ENCODE results near the gene TMEM186. TPM values are rescaled to one million over a fixed set of nuclear protein-coding genes. Genes with fewer than 3 reads are reported as not detected.
A peak's percentile ranks its signal among the peaks of the same experiment; 100 is the strongest.
"Not testable (repeated sequence)": the region's sequence is repeated elsewhere in the genome, so short reads cannot be mapped to it uniquely, and the experiment has no call there.

The TMEM186 gene
- total RNA-seq, 1 experiment from 2014 or later: 12.4 TPM

GRCh38 chr16:8836797-8837196 lies 39.4 kb upstream of the TMEM186 start:
- in situ Hi-C loops (cut with HindIII; ENCODE audit: low pct_unique_long_range_greater_than_20kb, low sequenced_read_pairs): not testable (repeated sequence)

GRCh38 chr16:8832717-8833105 lies 35.3 kb upstream of the TMEM186 start:
- no peak overlapping the region for H3K4me3 ChIP-seq (ENCODE audit: low read depth in 2 of 2, low read length in 2 of 2)
- TF ChIP-seq CTCF (IDR thresholded peaks at IDR 0.05): no peak
- no peak for TF ChIP-seq POLR2AphosphoS5 (IDR thresholded peaks at IDR 0.05; ENCODE audit: low read depth, low read length)
- TF ChIP-seq TCF7L2 (IDR thresholded peaks at IDR 0.05; ENCODE audit: low read depth, low read length): no peak
- no peak for TF ChIP-seq SIN3A (IDR thresholded peaks at IDR 0.05; ENCODE audit: borderline replicate concordance, insufficient read depth, low read depth, low read length)
- TF ChIP-seq REST (IDR thresholded peaks at IDR 0.05; ENCODE audit: insufficient read depth in 1 of 2, low read depth in 2 of 2, low read length in 1 of 2): no peak
- H3K4me1 ChIP-seq (ENCODE audit: control insufficient read depth, insufficient read depth, low read length): no peaks in the 10 kb centered on the region
- in situ Hi-C loops (cut with HindIII; ENCODE audit: low pct_unique_long_range_greater_than_20kb, low sequenced_read_pairs) (no loop called here), intact Hi-C loops (cut with micrococcal nuclease; ENCODE audit: unreplicated experiment) (no loop called here)
- DNase-seq (ENCODE audit: low read depth, low spot score) (no peak), ATAC-seq (peak; percentile 58; the same call in 1 of the 2 replicates)
- ChIA-PET CTCF (no interaction called here), POLR2A (no interaction called here)
- no peaks in the 10 kb centered on the region for H3K27me3 ChIP-seq (ENCODE audit: control insufficient read depth, insufficient read depth, low read length)
- H3K36me3 ChIP-seq (ENCODE audit: control insufficient read depth, insufficient read depth, low read length): peaks cover 17% of the 10 kb centered on the region
- H3K9me3 ChIP-seq (ENCODE audit: control insufficient read depth, insufficient read depth, low read depth, low read length): no peaks in the 10 kb centered on the region
- no peak overlapping the region for H3K27ac ChIP-seq (ENCODE audit: low read length)
- BruUV-seq (replicated peaks): no TSS peak

More at GRCh38 chr16:8836797-8837196, 39.4 kb upstream of the TMEM186 start:
- DNase-seq (ENCODE audit: low read depth, low spot score); H3K36me3 ChIP-seq (ENCODE audit: control insufficient read depth, insufficient read depth, low read length); H3K9me3 ChIP-seq (ENCODE audit: control insufficient read depth, insufficient read depth, low read depth, low read length); BruUV-seq (replicated peaks); CTCF ChIA-PET; H3K4me3 ChIP-seq (ENCODE audit: low read depth in 2 of 2, low read length in 2 of 2); H3K27ac ChIP-seq (ENCODE audit: low read length); intact Hi-C loops (cut with micrococcal nuclease; ENCODE audit: unreplicated experiment); ATAC-seq; POLR2A ChIA-PET; H3K4me1 ChIP-seq (ENCODE audit: control insufficient read depth, insufficient read depth, low read length); H3K27me3 ChIP-seq (ENCODE audit: control insufficient read depth, insufficient read depth, low read length): not testable (repeated sequence)

- Histone ChIP-seq H3K4me3 (ENCODE audit: low read depth in 2 of 2, low read length in 2 of 2) (no peak overlapping the region), H3K27me3 (ENCODE audit: control insufficient read depth, insufficient read depth, low read length) (no peaks in the 10 kb centered on the region), H3K27ac (ENCODE audit: low read length) (no peak overlapping the region), H3K36me3 (ENCODE audit: control insufficient read depth, insufficient read depth, low read length) (peaks cover 17% of the 10 kb centered on the region), H3K9me3 (ENCODE audit: control insufficient read depth, insufficient read depth, low read depth, low read length) (no peaks in the 10 kb centered on the region), H3K4me1 (ENCODE audit: control insufficient read depth, insufficient read depth, low read length) (no peaks in the 10 kb centered on the region)
- no peak for TF ChIP-seq TCF7L2 (IDR thresholded peaks at IDR 0.05; ENCODE audit: low read depth, low read length)
- no peak for TF ChIP-seq SIN3A (IDR thresholded peaks at IDR 0.05; ENCODE audit: borderline replicate concordance, insufficient read depth, low read depth, low read length)
- no peak for TF ChIP-seq CTCF (IDR thresholded peaks at IDR 0.05)
- TF ChIP-seq POLR2AphosphoS5 (IDR thresholded peaks at IDR 0.05; ENCODE audit: low read depth, low read length): no peak
- ChIA-PET POLR2A (no interaction called here), CTCF (no interaction called here)
- DNase-seq (ENCODE audit: low read depth, low spot score) (no peak), ATAC-seq (0 out of 2 replicates have a peak, but pooled peaks have one; percentile 29)
- BruUV-seq (replicated peaks): no TSS peak
- intact Hi-C loops (cut with micrococcal nuclease; ENCODE audit: unreplicated experiment) (no loop called here), in situ Hi-C loops (cut with HindIII; ENCODE audit: low pct_unique_long_range_greater_than_20kb, low sequenced_read_pairs) (no loop called here)
Measured at GRCh38 chr16:8831871-8832716, 34.7 kb upstream of the TMEM186 start.
